Measurements from ENCODE around the gene AOPEP.

Gene AOPEP

GRCh38 chr9:94979904-94980507 is 253.5 kb downstream of the AOPEP start:
- DNase-seq = no peak

DNA sequence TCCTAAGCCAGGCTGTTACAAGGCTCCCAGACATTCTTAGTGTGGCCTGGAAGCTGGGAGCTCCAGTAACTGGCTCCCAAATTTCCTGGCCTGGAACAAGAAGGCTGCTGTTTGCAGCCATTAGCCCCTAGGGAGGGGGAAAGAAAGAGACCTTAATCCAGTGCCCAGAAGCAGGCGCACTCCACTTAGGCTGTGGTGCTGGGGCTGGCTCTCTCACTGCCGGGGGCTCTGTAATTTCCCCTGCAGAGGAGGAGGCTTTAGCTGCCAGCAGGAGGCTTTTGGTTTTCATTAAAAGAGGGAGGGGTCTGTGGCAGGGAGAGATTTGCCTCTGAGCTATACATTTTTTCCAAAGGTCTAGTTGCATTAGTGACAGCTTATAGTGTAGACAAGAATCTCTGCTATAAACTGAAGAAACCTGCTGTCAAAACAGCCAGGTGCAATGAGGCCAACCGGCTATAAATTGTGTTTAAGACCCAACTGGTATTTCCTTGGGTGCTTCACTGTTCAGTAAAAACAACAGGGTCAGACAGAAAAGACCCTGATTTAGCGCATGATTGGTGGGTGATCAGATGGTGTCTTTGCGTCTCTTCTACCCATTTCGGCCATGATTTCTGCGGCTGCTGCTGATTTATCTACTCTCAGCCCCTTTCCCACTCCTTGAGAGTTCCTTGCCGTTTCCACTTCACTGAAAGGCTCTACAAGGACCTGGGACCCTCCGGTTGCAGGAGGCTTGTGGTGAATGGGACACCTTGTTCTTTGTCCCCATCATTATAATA is 254.6 kb downstream of the AOPEP start:
- DNase-seq = no peak

GRCh38 chr9:94981723-94982090 is 255.2 kb downstream of the AOPEP start:
- no peak for DNase-seq

GRCh38 chr9:94982211-94982610 is 255.7 kb downstream of the AOPEP start:
- DNase-seq = no peak

DNA sequence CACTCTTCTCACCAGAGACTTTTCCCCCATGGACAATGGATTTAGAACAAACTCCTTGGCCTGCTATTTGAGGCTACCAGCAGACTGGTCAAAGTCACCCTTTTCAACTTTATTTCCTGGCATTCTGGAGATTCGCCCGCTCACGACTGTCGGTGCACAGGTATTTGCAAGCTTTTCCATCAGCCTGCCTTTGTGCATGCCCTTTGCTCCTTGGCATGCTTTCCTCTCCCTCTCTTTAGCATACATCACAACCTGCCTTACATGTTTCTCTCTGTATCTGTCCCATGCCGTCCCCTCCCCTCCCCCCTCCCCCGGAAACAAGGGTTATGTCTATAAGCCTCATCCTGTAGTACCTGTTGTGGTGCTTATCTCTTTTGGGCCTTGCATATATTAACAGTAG is 257.1 kb downstream of the AOPEP start:
- no peak for DNase-seq

GRCh38 chr9:94984891-94985476 is 258.5 kb downstream of the AOPEP start:
- no peak for DNase-seq

GRCh38 chr9:94985649-94986048 is 259.1 kb downstream of the AOPEP start:
- DNase-seq = no peak

DNA sequence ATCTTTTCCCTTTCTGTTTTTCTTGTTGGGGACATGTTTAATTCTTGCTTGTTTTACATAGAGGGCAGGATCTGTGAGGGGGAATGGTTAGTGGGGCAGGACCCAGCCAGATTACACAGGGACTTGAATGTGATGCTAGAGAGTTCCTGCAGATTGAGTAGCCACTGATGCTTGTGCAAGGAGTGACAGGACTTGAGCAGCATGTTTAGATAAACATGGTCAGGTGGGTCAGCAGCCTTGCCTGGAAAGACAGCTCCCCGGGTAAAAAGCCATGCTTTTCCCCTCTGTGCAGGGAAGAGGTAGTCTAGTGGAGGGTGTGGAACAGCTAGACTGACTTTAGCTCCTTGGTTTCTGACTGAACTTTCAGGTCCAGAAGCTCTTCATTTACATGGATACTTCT is 261.2 kb downstream of the AOPEP start:
- no peak for DNase-seq

DNA sequence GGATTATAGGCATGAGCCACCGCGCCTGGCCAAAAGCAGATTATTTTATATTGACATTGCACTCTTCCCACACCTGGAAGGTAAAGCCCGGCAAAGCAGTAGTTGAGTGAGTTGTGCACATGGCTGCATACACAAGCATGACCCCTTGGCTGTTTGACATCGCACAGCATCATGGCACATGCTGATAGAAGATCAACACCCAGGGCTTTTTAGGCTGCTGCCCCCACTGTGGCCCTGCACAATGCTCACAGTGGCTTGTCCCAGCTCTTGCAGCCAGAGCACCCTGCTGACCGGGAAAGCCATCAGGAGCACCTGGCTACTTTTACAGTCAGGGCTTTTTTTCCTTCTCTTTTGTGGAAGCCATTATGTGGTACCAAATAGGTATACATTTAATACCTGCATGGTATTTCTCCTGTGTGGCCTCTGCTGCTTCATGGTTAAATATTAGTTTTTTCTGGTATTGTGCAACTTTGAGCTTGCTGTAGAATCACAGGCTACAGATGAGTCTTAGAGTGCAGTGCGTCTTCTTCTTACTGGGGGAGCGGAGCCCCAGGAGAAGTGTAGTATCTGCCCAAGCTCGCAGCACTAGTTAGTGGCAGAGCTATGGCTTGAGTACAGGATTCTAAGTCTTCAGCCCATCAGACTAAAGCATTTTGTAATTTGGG is 264.5 kb downstream of the AOPEP start:
- DNase-seq = no peak

DNA sequence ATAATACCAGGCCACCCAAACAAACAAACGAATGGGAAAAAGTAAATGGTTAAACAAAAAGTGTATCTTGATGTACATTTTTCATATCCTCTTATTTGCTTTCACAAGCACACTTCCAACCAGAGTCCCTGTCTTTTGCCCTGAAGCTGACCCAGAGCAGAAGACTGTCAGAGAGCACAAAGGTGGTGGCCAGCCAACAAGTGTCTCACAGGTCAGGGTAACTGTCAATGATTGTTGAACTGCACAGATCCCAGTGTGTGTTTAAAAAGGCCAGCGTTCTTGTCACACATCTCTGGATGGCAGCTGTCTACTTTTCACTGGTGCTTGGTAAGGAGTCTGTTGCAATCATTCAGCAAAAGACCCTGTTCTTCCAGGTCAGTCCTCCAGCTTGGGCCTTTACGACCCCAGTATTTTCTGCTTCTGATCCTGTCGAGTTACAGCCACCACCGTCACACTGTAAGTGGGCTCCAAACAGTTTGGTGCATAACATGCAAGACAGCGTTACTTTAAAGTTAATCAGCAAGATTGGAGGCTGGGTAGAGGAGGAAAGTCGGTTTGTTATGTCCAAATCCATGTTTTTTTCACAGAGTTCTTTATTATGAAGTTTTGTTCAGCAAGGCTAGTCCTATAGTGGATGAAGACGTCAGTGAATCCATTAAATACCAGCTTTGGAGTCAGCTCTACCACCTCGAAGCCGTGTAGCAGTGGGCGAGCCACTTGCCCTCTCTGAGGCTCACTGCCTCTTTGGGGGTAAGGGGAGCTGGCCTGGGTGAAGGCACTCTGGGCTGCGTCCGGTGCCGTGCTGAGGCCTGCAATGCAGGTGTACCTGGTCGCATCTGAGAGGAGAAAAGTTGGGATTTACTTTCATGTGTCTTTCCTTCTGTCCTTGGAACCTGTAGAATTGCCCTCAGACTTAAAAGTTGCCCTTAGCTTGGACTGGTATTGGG is 265.7 kb downstream of the AOPEP start:
- DNase-seq = no peak

DNA sequence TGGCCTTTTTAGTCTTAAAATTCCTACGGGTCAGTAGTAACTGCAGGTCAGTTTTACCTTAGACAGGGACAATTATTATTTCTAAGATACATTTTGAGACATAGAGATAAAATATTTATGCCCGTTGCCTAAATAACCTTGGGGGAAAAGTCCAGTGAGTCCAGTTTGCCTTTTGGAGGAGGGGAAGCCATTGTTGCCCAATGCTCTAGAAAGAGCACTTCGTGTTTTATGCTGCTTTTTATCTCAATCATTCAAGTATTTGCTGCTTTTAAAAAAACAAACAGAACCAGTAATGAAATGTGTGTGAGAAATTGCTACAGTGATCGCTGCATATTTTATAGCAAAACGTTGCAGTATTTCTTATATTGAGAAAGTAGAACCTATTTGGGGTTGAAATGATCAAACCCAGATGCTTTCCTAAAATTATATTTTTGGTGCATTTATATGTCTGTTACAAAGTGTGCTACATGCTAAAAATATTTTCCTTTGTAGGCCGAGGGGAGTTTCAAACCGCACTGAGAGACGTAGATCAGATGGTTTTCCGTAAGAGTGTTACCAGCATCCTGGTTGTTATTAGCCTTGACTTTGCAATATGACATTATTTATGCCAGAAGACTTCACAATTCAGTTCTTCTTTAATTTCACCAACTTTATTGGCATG is 266.8 kb downstream of the AOPEP start:
- no peak for DNase-seq

GRCh38 chr9:94993821-94994165 is 267.3 kb downstream of the AOPEP start:
- no peak for DNase-seq

- no peak for DNase-seq
Observed at GRCh38 chr9:94995048-94995693, 268.7 kb downstream of the AOPEP start.

GRCh38 chr9:94996641-94997040 is 270.1 kb downstream of the AOPEP start:
- no peak for DNase-seq

GRCh38 chr9:94997727-94998126 is 271.2 kb downstream of the AOPEP start:
- no peak for DNase-seq

DNA sequence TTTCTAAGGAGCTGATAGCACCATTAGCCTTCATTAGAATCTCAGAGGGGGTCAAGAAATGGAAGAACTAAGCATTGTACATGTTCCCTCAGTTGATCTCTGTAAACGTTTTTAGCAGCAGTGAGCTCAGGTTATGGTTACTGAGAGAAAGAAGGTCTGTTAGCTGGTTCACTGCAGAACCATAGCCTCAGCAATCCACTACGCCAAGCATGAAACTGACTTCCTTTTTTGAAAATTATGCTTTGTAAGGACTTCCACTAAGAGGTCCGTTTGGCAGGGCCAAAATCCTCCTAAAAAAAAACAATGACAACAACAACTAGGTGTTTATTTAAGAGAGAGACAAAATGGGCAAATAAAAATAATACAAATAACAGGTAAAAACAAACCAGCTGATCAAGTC is 273.3 kb downstream of the AOPEP start:
- DNase-seq = no peak

DNA sequence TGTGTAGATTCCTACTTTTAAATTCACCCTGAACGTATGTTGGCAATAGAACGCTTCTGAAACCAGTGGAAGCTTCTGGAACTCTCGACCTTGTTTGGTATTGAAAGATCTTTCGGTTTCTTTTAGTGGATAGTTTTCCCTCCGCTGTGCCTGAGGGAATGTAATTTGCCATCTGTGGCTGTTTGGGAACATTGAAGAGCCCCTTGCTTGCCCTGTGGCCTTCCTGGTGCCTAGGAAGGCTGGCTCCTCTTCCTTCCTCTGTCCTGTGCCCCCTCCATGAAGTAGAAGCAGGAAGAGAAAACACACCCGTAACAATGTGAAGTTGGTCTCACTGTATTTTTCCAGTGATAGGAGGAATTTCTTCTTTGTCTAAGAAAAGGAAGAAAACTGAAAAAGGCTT is 274.3 kb downstream of the AOPEP start:
- no peak for DNase-seq

- no peak for DNase-seq
Observed at GRCh38 chr9:95001720-95002119, 275.2 kb downstream of the AOPEP start.

- no peak for DNase-seq
Observed at GRCh38 chr9:95003689-95004410, 277.4 kb downstream of the AOPEP start.

DNA sequence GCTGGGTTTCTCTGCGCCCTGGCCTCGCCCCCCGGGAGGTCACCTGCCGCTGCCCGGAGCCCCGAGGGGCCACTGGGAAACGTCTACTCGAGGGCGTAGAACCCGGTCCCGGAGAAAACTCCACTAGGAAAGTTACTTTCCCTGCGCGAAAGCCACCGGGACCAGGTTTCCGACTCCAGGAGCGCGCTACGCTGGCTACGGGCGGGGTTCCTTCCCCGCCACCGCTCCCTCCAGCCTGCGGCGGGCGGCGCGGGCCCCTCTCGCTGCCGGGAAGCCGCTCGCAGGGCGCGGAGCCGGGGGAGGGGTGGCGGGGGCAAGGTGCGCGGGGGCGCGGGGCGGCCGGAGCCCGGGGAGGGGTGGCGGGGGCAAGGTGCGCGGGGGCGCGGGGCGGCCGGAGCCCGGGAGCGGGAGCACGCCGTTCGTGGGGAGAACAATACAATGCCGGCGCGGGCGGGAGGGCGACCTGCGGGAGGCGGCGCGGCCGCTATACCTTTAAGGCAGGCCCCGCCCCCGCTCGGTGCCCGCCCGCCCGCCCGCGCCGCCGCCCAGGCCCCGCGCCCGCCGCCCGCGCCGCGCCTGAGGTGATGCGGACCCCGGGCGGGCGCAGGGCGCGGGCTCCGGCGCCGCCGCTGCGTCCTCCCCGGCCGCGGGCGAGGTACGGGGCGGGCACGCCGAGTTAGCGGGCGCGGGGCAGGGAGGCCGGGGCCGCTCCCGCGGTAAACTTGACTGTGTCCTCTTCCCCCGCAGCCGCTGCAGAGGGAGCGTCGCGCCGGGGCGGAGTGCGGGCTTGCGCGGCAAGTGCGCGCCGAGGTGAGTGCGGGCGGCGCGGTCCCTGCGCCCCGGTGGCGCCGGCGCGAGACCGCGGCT is 278.1 kb downstream of the AOPEP start:
- DNase-seq = no peak
